HG02759 (cell line): Measurements from ENCODE around the gene RAET1G.
"Not testable (repeated sequence)": the region's sequence is repeated elsewhere in the genome, so short reads cannot be mapped to it uniquely, and the experiment has no call there.

ENCODE experiments used
- ATAC-seq: cut with Tn5 transposase; IDR thresholded peaks from one replicate; pipeline ENCODE4 v1.9.1; 2021; ENCODE audit warnings: mild to moderate bottlenecking, moderate library complexity; ENCODE audit not compliant: unreplicated experiment

Gene RAET1G

GRCh38 chr6:149935246-149935645, 12.3 kb upstream of the RAET1G start:
- no peak for ATAC-seq

- ATAC-seq: no peak
Observed at GRCh38 chr6:149934249-149935156, 11.6 kb upstream of the RAET1G start.

- no peak for ATAC-seq
Observed at GRCh38 chr6:149933461-149933860, 10.5 kb upstream of the RAET1G start.

GRCh38 chr6:149933036-149933435, 10.1 kb upstream of the RAET1G start:
- no peak for ATAC-seq

- ATAC-seq: no peak
Observed at GRCh38 chr6:149931501-149931900, 8.6 kb upstream of the RAET1G start.

- ATAC-seq: no peak
Observed at GRCh38 chr6:149929422-149929821, 6.5 kb upstream of the RAET1G start.

GRCh38 chr6:149927025-149927424, 4.1 kb upstream of the RAET1G start:
- ATAC-seq: not testable (repeated sequence)

GRCh38 chr6:149925974-149926777, 3.3 kb upstream of the RAET1G start:
- peak; percentile 79 for ATAC-seq

GRCh38 chr6:149925253-149925973, 2.5 kb upstream of the RAET1G start:
- ATAC-seq: no peak

GRCh38 chr6:149924933-149925252, 2.0 kb upstream of the RAET1G start:
- ATAC-seq: no peak

GRCh38 chr6:149924206-149924932, 1.4 kb upstream of the RAET1G start:
- ATAC-seq: no peak

GRCh38 chr6:149923327-149923986, 536 bp upstream of the RAET1G start:
- no peak for ATAC-seq

- ATAC-seq: not testable (repeated sequence)
Observed at GRCh38 chr6:149922091-149922490, 830 bp downstream of the RAET1G start.

GRCh38 chr6:149921361-149921760, 1.6 kb downstream of the RAET1G start:
- ATAC-seq: no peak

- no peak for ATAC-seq
Observed at GRCh38 chr6:149919834-149920225, 3.1 kb downstream of the RAET1G start.

GRCh38 chr6:149919126-149919833, 3.6 kb downstream of the RAET1G start:
- ATAC-seq: not testable (repeated sequence)

GRCh38 chr6:149918151-149918905, 4.6 kb downstream of the RAET1G start:
- no peak for ATAC-seq

GRCh38 chr6:149917679-149918078, 5.2 kb downstream of the RAET1G start:
- no peak for ATAC-seq
